Stomach (tissue), 4 donors: ENCODE results near the gene VAPB.

Experiments used
- CTCF ChIP-seq, 7 experiments: fragments of 450-650 bp in 4 of 7; fragments of 200-600 bp in 3 of 7; sonication (generic) in 3 of 7; IDR thresholded peaks; one replicate each; pipeline ENCODE4 v1.5.1; 2016 to 2019; ENCODE audit warnings: antibody characterized with exemption in 7 of 7, control low read depth in 2 of 7, mild to moderate bottlenecking in 1 of 7
- EP300 ChIP-seq: sonication (generic); formaldehyde crosslinking; IDR thresholded peaks from one replicate; pipeline ENCODE4 v1.6.1; 2017; ENCODE audit warnings: antibody characterized with exemption
- POLR2A ChIP-seq, 4 donors: fragments of 450-650 bp; IDR thresholded peaks; one replicate each; pipeline ENCODE4 v1.6.1; 2016; ENCODE audit warnings: antibody characterized with exemption in 4 of 4, control low read depth in 2 of 4, mild to moderate bottlenecking in 1 of 4, moderate library complexity in 1 of 4
- POLR2AphosphoS5 ChIP-seq, 3 donors: sonication (generic); formaldehyde crosslinking; IDR thresholded peaks; one replicate each; pipeline ENCODE4 v1.6.1; 2016; ENCODE audit warnings: antibody characterized with exemption in 3 of 3

GRCh38 chr20:58500256-58500655, 111.2 kb downstream of the VAPB start:
- TF ChIP-seq CTCF (IDR thresholded peaks at IDR 0.05): no peak
- no peak for TF ChIP-seq POLR2AphosphoS5 (IDR thresholded peaks at IDR 0.05)
- no peak for TF ChIP-seq POLR2A (IDR thresholded peaks at IDR 0.05)
- TF ChIP-seq EP300: no peak
